Activated CD4-positive, alpha-beta T cell treated with anti-CD3 and anti-CD28 coated beads, Interleukin-2, amount 50 U/mL, for 16 hours (primary cell): ENCODE measurements around the gene ZNF724.
"Not testable (repeated sequence)": the region's sequence is repeated elsewhere in the genome, so short reads cannot be mapped to it uniquely, and the experiment has no call there.

Experiments used
- DNase-seq: peaks from one replicate; pipeline ENCODE4 v3.0.0-alpha.2; 2020

The ZNF724 gene

DNA sequence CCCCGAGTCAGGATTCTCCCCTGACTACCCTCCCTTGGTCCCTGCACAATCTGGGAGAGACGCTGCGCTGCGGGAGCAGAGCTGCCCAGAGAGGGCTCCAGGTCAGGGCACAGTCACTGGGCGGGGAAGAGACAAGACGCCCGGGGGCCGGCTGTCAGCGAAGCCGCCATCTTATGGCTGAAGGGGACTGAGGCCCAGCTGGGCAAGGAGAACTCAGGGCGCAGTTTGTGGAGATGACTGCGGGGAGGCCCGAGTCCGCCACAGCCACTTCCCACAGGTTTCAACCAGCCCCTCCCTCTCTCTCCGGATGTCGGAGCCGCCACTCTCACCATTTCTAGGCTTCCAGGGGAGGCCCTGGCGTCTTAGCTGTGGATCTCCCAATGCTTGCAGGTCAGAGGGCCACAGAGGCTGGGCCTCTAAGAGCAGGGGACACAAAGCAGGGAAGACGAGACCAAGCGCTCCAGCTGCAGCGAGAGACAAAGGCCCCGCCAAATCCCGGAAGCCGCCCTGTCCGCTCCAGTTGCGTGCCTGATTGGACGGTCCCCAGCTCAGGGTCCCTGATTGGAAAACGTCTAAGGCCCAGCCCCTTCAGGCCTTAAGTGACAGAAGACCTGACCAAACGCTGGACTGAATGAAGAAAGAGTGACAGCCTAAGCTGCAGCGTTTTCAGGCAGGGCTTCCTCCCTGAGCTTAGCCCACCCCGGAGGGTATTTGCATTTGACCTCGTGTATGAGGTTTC, at the start of gene ZNF724:
ZNF724 (minus strand) TSS at position 484 of the 739 bp plus-strand sequence; CDS start at position 332, 152 bp downstream.
- peak; percentile 95 for DNase-seq

DNA sequence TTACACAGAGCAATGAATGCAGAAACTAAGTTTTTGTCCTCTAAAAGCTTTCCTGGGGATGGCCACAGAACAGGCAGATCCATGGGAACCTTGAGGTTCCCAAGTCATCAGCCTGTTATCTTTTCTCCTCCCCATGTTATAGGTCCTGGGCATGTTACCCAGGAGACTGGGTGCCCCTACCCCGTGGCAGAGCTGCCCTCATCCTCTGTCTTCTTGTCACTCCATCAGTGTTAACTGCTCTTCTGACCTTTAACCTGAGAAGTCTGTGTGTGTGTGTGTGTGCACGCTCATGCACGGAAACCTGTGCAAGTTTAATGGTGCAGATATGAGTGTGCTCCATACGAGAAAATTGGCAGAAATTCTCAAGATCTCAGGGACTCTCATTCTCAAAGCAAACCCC, 43.9 kb upstream of the ZNF724 start:
- DNase-seq: no peak

DNA sequence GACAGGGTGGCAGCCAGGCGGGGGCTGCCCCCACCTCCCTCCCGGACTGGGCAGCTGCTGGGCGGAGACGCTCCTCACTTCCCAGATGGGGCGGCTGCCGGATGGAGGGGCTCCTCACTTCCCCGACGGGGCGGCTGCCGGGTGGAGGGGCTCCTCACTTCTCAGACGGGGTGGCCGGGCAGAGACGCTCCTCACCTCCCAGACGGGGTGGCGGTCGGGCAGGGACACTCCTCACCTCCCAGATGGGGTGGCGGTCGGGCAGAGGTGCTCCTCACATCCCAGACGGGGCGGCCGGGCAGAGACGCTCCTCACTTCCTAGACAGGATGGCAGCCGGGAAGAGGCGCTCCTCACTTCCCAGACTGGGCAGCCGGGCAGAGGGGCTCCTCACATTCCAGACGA, 39.8 kb upstream of the ZNF724 start:
- not testable (repeated sequence) for DNase-seq

DNA sequence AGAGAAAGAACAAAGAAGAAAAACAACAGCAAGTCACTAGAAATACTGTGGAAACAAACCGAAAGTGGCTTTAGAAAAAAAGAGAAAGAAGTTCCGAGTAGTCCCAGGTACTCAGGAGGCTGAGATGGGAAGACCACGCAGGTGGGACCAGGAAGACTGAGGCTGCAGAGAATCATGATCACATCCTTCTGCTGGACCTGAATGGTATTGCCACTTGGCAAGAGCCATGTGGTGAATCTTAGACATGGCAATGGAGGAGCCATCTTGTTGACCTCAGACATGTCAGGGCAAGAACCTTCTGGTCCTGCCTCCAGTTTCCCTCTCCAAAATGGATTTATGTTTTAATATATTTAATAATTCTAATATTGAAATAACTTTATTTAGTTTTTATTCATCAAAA, 37.4 kb upstream of the ZNF724 start:
- DNase-seq: no peak

DNA sequence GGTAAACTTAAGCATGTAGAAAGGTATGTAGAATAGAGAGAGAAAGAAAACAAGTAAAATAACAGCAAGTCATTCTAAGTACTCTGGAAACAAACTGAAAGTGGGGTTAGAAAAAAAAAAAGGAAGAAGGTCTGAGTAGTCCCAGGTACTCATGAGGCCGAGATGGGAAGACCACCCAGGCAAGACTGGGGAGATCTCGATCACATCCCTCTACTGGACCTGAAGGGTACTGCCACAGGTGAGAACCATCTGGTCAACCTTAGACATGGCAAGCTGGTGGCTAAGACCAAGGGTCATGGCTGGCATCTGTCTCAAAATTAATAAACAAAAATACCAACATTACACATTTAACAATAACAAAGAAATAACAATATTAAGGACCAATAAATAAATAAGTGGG, 36.3 kb upstream of the ZNF724 start:
- no peak for DNase-seq

DNA sequence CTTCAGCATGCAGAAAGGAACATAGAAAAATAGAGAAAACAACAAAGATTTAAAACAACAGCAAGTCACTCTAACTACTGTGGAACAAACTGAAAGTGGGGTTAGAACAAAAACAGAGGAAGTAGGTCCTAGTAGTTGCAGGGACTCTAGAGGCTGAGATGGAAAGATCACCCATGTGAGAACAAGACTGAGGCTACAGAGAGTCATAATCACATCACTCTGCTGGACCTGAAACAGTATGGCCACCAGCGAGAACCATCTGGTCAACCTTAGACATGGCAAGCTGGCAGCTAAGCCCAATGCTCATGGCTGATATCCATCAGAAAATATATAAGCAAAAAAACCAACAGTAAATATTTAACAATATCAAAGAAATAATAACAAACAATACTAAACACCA, 35.8 kb upstream of the ZNF724 start:
- DNase-seq: no peak

DNA sequence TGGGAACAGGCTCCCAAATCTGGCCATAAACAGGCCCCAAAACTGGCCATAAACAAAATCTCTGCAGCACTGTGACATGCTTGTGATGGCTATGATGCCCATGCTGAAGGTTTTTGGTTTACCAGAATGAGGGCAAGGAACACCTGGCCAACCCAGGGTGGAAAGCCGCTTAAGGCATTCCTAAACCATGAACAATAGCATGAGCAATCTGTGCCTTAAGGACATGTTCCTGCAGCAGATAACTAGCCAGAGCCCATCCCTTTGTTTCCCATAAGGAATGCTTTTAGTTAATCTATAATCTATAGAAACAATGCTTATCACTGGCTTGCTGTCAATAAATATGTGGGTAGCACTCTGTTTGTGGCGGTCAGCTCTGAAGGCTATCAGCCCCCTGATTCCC, 35.1 kb upstream of the ZNF724 start:
- DNase-seq: not testable (repeated sequence)

DNA sequence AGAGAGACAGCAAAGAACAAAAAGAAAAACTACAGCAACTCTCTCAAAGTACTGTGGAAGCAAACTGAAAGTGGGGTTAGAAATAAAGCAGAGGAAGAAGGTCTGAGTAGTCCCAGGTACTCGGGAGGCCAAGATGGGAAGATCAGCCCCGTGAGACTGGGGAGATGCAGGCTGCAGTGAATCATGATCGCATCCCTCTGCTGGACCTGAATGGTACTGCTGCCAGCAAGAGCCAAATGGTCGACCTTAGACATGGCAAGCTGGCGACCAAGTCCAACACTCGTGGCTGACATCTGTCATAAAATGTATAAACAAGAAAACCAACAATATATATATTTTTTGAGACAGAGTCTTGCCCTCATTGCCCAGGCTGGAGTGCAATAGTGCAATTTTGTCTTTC, 33.7 kb upstream of the ZNF724 start:
- DNase-seq: peak; percentile 35

DNA sequence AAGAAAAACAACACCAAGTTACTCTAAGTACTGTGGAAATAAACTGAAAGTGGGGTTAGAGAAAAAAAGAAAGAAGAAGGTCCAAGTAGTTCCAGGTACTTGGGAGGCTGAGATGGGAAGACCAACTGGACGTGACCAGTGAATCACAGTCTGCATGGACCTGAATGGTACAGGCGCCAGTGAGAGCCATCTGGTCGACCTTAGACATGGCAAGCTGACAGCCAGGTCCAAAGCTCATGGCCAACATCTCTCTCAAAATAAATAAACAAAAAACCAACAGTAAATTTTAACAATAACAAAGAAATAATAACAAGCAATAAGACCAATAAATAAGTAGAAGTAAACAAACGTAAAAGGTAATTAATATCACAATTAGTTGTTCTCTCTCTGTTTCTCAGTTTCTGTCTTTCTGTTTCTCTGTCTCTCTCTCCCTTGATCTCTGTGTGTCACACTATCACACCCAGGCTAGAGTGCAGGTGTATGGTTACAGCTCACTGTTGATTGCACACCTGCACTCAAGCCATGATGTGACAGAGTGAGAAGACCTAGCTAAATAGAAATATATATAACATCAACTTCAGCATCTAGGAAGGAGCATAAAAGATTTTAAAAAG, 31.6 kb upstream of the ZNF724 start:
- DNase-seq: no peak

DNA sequence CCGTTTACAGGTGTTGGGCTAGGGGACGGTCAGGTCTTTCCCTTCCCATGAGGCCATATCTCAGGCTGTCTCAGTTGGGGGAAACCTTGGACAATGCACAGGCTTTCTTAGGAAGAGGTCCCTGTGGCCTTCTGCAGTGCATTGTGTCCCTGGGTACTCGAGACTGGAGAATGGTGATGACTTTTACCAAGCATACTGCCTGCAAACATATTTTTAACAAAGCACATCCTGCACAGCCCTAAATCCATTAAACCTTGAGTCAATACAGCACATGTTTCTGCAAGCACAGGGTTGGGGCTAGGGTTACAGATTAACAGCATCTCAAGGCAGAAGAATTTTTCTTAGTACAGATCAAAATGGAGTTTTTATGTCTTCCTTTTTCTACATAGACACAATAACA, 27.9 kb upstream of the ZNF724 start:
- DNase-seq: not testable (repeated sequence)

DNA sequence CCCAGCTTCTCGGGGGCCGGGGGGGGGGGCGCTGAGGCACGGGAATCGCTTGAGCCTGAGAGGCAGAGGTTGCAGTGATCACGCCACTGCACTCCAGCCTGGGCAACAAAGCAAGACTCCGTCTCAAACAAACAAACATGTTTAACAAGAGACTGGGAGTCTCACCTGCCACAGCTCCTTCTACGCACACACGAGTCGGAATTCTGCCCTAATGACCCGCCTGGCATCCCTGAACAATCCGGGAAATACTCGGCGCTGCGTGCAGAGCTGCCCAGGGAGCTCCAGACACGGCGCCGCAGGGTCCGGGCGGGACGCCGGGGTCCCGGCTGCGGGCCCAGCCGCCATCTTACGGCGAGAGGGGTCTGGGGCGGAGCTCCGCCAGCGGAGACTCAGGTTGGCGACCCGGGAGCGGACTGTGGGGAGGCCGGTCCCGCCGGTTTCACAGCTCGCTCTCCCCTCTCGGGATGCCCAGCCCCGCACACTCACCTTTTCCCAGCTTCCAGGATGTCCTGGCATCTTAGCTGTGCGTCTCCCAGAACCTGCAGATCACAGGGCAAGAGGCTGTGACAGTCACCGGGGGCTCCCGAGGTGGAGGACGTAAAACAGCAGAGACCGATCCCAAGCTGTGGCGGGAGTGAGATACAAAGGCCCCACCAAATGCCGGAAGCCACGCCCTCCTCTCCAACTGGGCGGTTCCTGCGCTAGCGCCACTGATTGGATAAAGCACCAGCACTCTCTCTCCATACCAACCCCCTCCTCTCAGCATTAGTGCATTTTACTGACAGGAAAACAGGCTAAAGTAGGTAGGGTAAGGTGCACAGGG, 23.6 kb upstream of the ZNF724 start:
- DNase-seq: peak; percentile 92

DNA sequence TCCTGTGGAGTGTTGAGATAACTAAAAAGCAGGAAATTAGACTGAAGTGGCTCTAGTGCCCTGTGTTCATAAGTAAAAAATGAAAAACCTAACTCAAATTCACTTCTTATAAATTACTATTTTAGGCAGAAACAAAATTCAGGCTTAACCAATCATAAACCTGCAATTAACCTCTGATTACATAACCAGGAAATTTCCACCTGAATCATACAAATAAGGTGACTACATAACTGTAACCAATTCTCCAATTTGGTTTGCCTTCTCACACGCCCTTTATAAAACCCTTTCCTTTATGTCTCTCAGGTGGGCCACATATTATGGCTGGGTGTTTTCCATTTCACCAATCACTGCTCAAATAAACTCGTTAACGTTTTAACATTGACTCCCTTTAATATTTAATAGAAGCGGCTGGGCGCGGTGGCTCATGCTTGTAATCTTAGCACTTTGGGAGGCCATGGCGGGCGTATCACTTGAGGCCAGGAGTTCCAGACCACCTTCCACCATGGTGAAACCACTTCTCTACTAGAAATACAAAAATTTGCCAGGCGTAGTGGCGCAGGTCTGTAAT, 22.9 kb upstream of the ZNF724 start:
- no peak for DNase-seq

DNA sequence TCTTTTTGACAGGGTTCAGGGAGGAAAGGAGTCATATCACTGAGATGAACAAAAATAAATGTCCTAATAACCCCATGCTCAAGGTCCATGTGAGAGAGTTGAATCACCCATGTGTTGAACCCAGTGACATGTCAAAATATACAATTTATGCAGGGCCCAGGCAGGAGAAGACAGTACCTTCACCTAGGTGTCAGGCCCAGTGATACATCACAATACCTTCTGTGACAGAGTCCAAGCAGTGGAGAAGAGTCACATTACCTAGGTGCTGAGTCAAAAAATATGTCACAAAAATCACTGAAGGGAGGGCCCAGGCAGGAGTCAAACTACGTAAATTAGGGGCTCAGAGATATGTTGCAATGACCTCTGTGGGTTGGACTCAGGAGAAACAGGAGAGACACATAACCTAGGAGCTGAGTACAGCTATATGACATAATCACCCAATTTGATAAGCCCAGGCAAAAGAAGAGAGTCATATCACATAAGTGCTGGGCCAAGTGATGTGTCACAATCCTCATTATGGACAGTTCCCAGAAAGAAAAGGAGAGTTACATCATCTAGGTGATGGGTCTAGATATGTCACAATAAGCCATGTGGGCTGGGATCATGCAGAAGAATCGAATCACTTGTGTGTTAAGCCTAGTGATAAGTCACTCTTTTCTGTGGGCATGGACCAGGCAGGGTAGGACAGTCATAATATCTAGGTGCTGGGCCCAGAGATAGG, 13.8 kb upstream of the ZNF724 start:
- DNase-seq: no peak

DNA sequence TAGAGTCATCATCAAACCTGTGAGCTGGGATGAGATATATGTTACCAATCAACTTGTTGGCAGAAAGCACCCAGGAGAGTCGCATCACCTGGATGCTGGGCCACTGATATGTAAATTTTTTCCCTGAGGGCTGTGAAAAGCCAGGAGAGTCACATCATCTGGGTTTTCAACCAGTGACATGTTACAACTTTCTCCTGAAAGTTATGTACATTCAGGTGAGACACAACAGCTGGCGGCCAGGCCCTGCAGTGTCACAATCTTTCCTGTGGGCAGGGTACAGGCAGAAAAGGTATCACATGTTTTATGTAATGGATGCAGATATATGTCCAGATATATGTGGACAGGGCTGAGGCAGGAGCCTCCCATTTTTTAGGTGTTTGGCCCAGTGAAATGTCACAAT, 13.2 kb upstream of the ZNF724 start:
- no peak for DNase-seq

DNA sequence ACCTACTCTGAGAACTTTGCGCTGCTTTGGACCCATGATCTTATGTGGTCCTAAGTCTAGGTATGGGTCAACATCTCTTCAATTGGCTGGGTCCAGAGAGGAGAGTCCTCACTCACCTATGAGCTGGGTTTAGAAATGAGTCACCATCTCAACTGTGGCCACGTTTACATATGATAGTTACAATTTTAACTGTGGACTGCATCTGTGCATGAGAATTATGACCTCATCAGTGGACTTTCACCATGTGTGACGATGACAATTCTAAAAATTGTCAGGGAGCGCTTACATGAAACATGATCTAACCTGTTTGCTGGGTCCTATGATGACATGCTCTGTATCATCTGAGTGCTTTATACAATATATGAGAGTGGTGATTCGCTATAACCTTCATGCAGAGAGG, 12.7 kb upstream of the ZNF724 start:
- no peak for DNase-seq

DNA sequence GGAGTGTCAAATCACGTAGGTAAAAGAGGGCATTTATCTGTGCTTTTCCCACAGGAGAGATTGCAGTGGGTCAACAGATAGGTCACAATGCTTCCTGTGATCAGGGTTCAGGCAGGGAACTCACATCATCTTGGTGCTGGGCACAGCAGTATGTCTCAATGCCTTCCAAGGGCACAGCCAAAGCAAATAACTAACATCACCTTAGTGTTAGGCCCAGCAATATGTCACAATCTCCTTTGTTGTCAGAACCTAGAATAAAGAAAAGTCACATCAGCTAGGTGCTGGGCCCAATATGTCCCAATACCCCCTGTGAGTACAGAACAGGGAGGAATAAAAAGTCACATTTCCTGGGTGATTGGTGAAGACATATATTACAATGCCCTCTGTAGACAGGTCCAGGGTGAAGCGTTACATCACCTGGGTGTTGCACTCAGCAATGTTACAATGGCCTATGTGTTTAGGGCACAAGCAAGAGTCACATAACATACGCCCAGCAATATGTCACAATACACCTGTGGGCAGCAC, 11.4 kb upstream of the ZNF724 start:
- DNase-seq: no peak

DNA sequence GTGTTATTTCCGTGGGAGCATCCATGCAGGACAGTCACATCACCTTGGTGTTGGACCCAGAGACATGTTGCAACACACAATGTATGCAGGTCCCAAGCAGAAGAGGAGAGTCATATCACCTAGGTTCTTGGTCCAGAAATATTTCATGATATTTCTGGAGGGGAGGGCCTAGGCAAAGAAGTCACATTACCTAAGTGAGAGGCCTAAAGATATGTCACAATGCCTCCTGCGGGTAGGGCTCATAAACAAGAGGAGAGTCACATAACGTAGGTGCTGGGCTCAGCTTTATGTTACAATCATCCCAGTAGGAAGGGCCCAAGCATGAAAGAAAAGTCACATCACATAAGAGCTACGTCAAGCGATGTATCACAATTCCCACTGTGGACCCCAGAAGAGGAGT, 10.8 kb upstream of the ZNF724 start:
- DNase-seq: no peak

DNA sequence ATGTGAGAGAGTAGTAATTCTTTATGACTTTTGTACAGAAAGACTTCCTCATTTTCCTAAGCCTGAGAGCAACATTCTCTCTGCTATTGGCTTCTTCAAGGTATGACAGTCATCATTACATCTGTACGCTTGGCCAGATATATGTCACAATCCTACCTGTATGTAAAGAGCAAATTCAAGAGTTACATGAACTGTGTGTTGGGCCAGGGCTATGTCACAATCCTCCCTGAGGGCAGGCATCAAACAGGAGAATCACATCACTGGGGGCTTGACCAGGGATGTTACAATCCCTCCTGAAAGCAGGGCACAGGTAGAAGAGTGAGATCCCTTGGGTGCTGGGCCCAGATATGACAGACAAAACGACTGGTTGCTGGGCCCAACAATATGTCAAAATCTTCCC, 9.8 kb upstream of the ZNF724 start:
- no peak for DNase-seq

DNA sequence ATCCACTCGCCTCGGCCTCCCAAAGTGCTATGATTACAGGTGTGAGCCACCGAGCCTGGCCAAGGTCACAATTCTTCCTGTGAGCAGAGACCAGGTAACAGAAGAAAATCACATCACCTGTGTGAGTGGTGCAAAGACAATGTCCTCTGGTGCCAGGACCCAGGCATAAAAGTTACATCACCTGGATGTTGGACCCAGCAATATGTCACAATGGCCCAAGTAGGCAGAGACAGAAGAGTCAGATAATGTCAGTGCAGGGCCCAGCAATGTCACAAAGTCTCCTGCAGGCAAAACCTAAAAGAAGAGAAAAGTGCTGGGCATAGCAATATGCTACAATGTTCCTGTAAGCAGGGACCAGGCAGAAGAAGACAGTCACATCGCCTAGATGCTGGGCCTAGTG, 5.5 kb upstream of the ZNF724 start:
- no peak for DNase-seq

DNA sequence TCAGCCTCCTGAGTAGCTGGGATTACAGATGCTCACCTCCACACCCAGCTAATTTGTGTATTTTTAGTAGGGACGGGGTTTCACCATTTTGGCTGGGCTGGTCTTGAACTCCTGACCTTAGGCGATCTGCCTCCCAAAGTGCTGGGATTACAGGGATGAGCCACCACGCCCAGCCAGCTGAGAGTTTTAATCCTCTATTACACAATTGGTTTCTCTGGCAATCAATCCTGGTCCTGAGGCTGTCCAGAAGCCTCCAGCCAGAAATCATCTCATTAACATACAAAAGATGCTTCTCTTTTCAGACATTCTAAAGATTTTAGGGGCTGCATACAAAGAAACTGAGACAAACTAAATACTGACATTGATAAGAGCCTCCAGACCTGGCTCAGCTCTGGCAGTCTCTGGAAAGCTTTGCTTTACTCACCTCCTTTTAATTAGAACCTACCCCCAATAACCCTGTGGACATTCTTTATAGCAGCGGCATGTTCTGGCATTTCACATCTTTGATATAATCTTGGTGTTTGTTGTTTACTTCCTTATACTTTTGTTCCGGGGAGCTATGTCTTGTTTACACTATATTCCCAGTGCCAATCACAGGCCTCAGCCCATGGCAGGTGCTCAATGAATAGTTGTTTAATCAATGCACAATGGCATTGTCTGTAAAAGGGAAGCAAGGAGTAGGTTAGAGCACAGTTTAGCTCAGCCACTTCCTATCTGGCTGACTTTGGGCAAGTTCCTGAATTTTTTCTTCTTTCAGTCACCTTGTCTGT, 4.1 kb upstream of the ZNF724 start:
- no peak for DNase-seq

DNA sequence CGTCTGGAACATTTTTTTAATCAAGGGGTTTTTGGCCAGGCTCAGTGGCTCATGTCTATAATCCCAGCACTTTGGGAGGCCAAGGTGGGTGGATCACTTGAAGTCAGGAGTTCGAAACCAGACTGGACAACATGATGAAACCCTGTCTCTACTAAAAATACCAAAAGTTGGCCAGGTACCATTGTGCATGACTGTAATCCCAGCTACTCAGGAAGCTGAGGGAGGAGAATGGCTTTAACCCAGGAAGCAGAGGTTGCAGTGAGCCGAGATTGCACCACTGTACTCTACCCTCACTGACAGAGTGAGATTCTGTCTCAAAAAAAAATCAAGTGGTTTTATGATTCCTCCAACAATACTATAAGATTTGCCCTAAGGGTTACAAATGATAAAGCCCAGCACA, 3.1 kb upstream of the ZNF724 start:
- DNase-seq: not testable (repeated sequence)

DNA sequence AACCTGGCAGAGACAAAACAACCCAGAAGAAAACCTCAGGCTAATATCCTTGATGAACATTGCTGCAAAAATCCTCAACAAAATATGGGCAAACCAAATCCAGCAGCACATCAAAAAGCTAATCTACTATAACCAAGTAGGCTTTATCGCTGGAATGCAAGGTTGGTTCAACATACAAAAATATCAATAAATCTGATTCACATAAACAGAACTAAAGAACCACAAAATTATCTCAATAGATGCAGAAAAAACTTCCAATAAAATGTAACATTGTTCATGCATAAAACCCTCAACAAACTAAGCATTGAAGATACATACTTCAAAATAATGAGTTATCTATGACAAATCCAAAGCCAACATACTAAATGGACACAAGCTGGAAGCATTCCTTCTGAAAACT, 8.8 kb downstream of the ZNF724 start:
- DNase-seq: no peak
